Measurements from ENCODE around the gene CLCN6.

CLCN6 gene

DNA sequence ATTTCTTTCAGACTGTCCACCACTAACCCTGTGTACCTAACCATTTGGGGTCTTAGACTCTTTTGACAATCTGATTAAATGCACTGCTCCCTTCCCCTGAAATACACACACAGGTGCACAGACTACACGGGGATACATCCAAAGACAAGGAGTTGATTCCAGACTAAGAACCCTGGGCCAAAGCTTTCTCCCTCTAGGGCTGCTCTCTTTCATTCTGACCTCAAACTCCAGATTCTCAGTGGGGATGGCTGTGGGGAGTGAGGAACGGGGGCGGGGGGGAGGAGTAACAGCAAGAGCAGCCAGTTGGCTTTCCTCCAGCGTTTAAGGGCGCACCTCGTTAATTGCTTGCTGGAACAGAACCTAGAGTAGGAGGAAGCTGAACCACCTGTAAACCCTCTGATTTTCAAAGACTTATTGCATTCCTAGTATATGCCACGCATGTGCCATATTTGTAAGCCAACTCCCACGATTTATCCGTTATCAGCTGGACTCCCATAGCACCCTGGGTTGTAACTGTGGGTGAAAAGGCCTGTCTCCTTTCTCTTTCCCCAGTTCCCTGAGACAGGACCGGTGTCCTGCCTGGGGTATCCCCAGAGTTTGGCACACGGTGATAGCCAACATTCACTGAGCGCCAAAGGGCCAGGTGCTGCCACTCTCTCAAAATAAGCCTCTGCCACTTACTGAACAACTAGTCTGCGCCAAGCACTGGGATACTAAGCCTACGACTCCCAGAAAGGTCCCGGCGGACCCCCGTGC is 1.1 kb upstream of the CLCN6 start:
- DNase-seq (ENCODE audit: extremely low spot score) = no peak
- TF ChIP-seq FOXM1 (IDR thresholded peaks at IDR 0.05; ENCODE audit: borderline replicate concordance) = no peak
- TF ChIP-seq L3MBTL2 (conservative IDR thresholded peaks at IDR 0.05) = no peak
- TF ChIP-seq NFRKB (IDR thresholded peaks at IDR 0.05) = no peak
- TF ChIP-seq ARNT (IDR thresholded peaks at IDR 0.05) = no peak
- no peak for TF ChIP-seq ZNF384 (IDR thresholded peaks at IDR 0.05)
- TF ChIP-seq BHLHE40 (IDR thresholded peaks at IDR 0.05; ENCODE audit: borderline replicate concordance) = no peak
- CTCF ChIA-PET = interaction anchor here (0.6 kb wide), 1 partner anchor 101 kb away, joined by 3 read pairs; no protein-coding TSS in a partner anchor
- POLR2A ChIA-PET = no interaction called here

DNA sequence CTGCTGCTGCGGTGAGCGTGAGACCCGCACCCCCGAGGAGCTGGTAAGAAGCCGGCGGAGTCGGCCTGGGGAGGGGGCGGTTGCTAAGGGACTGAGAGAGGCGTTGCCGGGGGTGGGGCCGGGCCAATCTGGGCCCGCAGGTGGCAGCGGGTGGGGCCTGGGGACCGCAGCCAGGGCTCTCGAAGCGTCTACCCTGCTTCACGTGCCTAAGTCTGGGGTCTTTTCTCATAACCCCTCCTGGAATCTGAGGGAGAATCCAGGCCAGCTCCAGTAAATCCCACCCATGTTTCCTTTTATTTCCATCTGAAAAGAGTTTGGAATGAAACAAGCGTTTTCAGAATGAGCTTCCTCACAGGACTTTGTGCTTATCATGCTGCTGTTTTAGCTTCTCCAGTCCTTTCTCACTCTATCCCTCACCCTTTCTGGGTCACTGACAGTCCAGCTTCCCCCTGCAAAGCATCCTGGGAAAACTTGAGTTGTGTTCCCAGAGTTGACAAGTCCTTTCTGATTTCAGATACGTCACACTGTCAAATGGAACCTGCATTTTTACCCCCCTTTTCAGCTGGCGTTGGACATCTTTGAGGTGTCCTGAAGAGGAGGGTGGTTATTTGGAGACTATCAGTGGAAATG is 431 bp downstream of the CLCN6 start:
- no peak for DNase-seq (ENCODE audit: extremely low spot score)
- no peak for TF ChIP-seq SUZ12 (IDR thresholded peaks at IDR 0.05)
- TF ChIP-seq FOXM1 (IDR thresholded peaks at IDR 0.05; ENCODE audit: borderline replicate concordance) = no peak; the same call in 1 of the 2 replicates
- TF ChIP-seq L3MBTL2 (conservative IDR thresholded peaks at IDR 0.05) = peak; percentile 54; the same call in 1 of the 2 replicates
- no peak for TF ChIP-seq ZNF384 (IDR thresholded peaks at IDR 0.05)
- TF ChIP-seq, protein P1, sequence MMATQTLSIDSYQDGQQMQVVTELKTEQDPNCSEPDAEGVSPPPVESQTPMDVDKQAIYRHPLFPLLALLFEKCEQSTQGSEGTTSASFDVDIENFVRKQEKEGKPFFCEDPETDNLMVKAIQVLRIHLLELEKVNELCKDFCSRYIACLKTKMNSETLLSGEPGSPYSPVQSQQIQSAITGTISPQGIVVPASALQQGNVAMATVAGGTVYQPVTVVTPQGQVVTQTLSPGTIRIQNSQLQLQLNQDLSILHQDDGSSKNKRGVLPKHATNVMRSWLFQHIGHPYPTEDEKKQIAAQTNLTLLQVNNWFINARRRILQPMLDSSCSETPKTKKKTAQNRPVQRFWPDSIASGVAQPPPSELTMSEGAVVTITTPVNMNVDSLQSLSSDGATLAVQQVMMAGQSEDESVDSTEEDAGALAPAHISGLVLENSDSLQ (IDR thresholded peaks at IDR 0.05) = no peak
- no peak for TF ChIP-seq HDGF (IDR thresholded peaks at IDR 0.05; ENCODE audit: borderline replicate concordance)
- TF ChIP-seq BHLHE40 (IDR thresholded peaks at IDR 0.05; ENCODE audit: borderline replicate concordance) = no peak
- no peak for TF ChIP-seq ARNT (IDR thresholded peaks at IDR 0.05)
- ChIA-PET POLR2A (interaction anchor here (0.6 to 2.0 kb wide), 5 partner anchors 9 to 122 kb away, joined by 3 to 10 read pairs (median 3); no protein-coding TSS in a partner anchor), CTCF (no interaction called here)

DNA sequence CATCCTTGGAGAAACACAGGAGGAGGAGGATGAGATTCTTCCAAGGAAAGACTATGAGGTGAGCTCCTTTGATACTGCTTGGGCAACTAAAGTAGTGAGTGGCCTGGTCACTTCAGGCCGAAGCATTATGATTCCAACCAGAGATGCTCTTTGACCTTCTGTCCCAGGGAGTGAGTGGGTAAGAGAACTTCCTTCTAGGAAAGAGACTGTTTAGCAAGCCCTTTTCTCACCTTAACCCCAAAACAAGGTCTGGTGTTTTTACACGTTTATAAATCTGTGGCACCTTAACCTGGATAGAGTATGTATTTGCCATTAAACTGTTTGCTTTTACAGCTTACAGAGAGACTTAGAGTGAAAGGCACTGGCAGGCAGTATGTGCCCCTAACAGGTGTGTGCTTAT is 1.1 kb downstream of the CLCN6 start:
- TF ChIP-seq NFRKB (IDR thresholded peaks at IDR 0.05) (no peak), ARNT (IDR thresholded peaks at IDR 0.05) (no peak), SP1 (IDR thresholded peaks at IDR 0.05) (no peak), TARDBP (IDR thresholded peaks at IDR 0.05) (no peak)
- POLR2A ChIA-PET = interaction anchor here (0.6 to 2.0 kb wide), 3 partner anchors 25 to 122 kb away, joined by 3 to 10 read pairs (median 3); no protein-coding TSS in a partner anchor
- DNase-seq (ENCODE audit: extremely low spot score) = no peak
- CTCF ChIA-PET = no interaction called here

DNA sequence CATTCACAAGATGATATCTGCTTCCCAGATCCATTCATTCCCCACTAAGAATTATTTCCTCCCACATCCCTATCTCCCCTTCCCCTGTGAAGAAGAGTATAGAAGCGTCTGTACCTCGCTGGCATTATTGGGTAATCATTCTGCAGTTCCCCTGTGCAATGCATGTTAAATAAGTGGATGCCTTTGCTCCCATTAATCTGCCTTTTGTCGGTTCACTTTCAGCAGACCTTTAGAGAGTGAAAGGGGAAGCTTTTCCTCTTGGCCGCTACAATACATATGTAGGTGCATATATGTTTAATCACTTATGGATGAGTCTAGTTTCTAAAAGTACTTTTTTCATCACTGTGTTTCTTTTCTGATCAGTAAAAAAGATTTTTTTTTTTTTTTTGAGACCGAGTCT is 7.0 kb downstream of the CLCN6 start:
- ChIA-PET POLR2A (no interaction called here), CTCF (no interaction called here)
- no peak for DNase-seq (ENCODE audit: extremely low spot score)
- no peak for TF ChIP-seq FOXM1 (IDR thresholded peaks at IDR 0.05; ENCODE audit: borderline replicate concordance)
- TF ChIP-seq ARNT (IDR thresholded peaks at IDR 0.05) = no peak
- TF ChIP-seq NFRKB (IDR thresholded peaks at IDR 0.05) = no peak
- no peak for TF ChIP-seq LEF1 (IDR thresholded peaks at IDR 0.05; ENCODE audit: borderline replicate concordance)
- TF ChIP-seq ELF4 (IDR thresholded peaks at IDR 0.05) = no peak
- TF ChIP-seq BHLHE40 (IDR thresholded peaks at IDR 0.05; ENCODE audit: borderline replicate concordance) = no peak
- TF ChIP-seq SP1 (IDR thresholded peaks at IDR 0.05) = no peak
- no peak for TF ChIP-seq ZNF384 (IDR thresholded peaks at IDR 0.05)
- no peak for TF ChIP-seq HDGF (IDR thresholded peaks at IDR 0.05; ENCODE audit: borderline replicate concordance)
- TF ChIP-seq FOXK2 (IDR thresholded peaks at IDR 0.05) = no peak
- TF ChIP-seq SUZ12 (IDR thresholded peaks at IDR 0.05) = no peak
- TF ChIP-seq, protein P1 (IDR thresholded peaks at IDR 0.05) = no peak
- no peak for TF ChIP-seq FOXA1 (IDR thresholded peaks at IDR 0.05)
- TF ChIP-seq CTBP1 (IDR thresholded peaks at IDR 0.05; ENCODE audit: borderline replicate concordance) = no peak

DNA sequence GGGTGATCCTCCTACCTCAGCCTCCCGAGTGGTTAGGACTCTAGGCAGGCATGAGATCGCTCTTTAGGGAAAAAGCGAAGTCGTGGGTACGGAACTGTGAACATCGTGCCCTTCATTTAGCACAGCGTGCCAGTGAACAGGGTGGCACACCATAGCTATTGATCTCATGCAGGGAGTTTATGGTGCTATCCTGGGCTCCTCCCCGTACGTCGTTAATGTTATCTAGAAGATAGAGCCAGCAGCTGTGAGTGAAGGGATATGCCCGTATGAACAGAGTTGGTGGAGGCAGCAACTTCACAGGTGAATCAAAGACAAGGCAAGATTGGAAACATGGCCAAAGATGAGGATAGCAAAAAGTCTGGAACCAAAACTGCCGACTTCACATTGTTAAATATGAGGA is 11.2 kb downstream of the CLCN6 start:
- DNase-seq (ENCODE audit: extremely low spot score) = no peak
- TF ChIP-seq ELF4 (IDR thresholded peaks at IDR 0.05) = no peak
- TF ChIP-seq ZNF384 (IDR thresholded peaks at IDR 0.05) = no peak
- TF ChIP-seq ARNT (IDR thresholded peaks at IDR 0.05) = no peak
- TF ChIP-seq L3MBTL2 (conservative IDR thresholded peaks at IDR 0.05) = no peak
- TF ChIP-seq FOXK2 (IDR thresholded peaks at IDR 0.05) = no peak
- no peak for TF ChIP-seq HDGF (IDR thresholded peaks at IDR 0.05; ENCODE audit: borderline replicate concordance)
- TF ChIP-seq FOXA1 (IDR thresholded peaks at IDR 0.05) = no peak
- TF ChIP-seq BHLHE40 (IDR thresholded peaks at IDR 0.05; ENCODE audit: borderline replicate concordance) = no peak
- TF ChIP-seq, protein P1 (IDR thresholded peaks at IDR 0.05) = no peak
- TF ChIP-seq FOXM1 (IDR thresholded peaks at IDR 0.05; ENCODE audit: borderline replicate concordance) = no peak
- TF ChIP-seq TARDBP (IDR thresholded peaks at IDR 0.05) = no peak
- no peak for TF ChIP-seq SP1 (IDR thresholded peaks at IDR 0.05)
- CTCF ChIA-PET = no interaction called here
- POLR2A ChIA-PET = no interaction called here

DNA sequence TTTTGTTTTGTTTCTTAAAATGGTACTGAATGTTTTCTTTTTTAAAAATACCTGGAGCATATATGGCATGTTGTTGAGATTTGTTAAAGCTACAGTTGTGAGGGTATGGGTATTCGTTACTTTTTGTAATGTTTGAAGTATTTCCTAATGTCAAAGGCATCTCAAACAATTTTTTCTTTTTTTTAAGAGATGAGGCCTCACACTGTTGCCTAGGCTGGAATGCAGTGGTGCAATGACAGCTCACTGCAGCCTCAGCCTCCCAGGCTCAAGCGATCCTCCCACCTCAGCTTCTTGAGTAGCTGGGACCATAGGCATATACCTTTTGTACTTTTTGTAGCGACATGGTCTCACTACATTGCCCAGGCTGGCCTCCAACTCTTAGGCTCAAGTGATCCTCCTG is 16.1 kb downstream of the CLCN6 start:
- POLR2A ChIA-PET = no interaction called here
- no peak for DNase-seq (ENCODE audit: extremely low spot score)
- TF ChIP-seq LEF1 (IDR thresholded peaks at IDR 0.05; ENCODE audit: borderline replicate concordance) = no peak
- TF ChIP-seq HDGF (IDR thresholded peaks at IDR 0.05; ENCODE audit: borderline replicate concordance) = no peak
- no peak for TF ChIP-seq SP1 (IDR thresholded peaks at IDR 0.05)
- TF ChIP-seq, protein P1 (IDR thresholded peaks at IDR 0.05) = no peak
- TF ChIP-seq FOXA1 (IDR thresholded peaks at IDR 0.05) = no peak
- TF ChIP-seq TARDBP (IDR thresholded peaks at IDR 0.05) = no peak
- no peak for TF ChIP-seq FOXK2 (IDR thresholded peaks at IDR 0.05)
- no peak for TF ChIP-seq SUZ12 (IDR thresholded peaks at IDR 0.05)
- TF ChIP-seq FOXM1 (IDR thresholded peaks at IDR 0.05; ENCODE audit: borderline replicate concordance) = no peak
- CTCF ChIA-PET = no interaction called here

Measured in HEK293T (cell line).